SK-N-SH treated with all-trans-retinoic acid at 6 μM for 48 hours (cell line): ENCODE results near the gene IGFN1.

Source experiments
- ATAC-seq: fragments of 200-7000 bp; cut with Tn5 transposase; 3 replicates; pipeline ENCODE4 v1.9.1; 2020; ENCODE audit warnings: mild to moderate bottlenecking, moderate library complexity
- ARNTL ChIP-seq: fragments of 450-650 bp; formaldehyde crosslinking; IDR thresholded peaks from 2 replicates; pipeline ENCODE4 v1.5.0; 2020; ENCODE audit warnings: low read depth, mild to moderate bottlenecking, moderate library complexity, borderline replicate concordance
- BACH2 ChIP-seq: fragments of 250-450 bp; sonication (Bioruptor Pico); IDR thresholded peaks from 2 replicates; pipeline ENCODE4 v1.9.0; 2021; ENCODE audit warnings: mild to moderate bottlenecking, borderline replicate concordance
- CREB5 ChIP-seq: fragments of 250-450 bp; sonication (Bioruptor Pico); IDR thresholded peaks from 2 replicates; pipeline ENCODE4 v1.5.1; 2020; ENCODE audit warnings: low read depth, mild to moderate bottlenecking, moderate library complexity
- CSDC2 ChIP-seq: fragments of 250-450 bp; sonication (Bioruptor Pico); IDR thresholded peaks from 2 replicates; pipeline ENCODE4 v1.5.0; 2020; ENCODE audit warnings: mild to moderate bottlenecking, moderate library complexity
- CSRNP3 ChIP-seq: fragments of 250-450 bp; sonication (Bioruptor Pico); IDR thresholded peaks from 2 replicates; pipeline ENCODE4 v1.5.1; 2021; ENCODE audit warnings: mild to moderate bottlenecking, moderate library complexity
- ESRRG ChIP-seq: fragments of 250-450 bp; sonication (Bioruptor Pico); IDR thresholded peaks from 2 replicates; pipeline ENCODE4 v1.6.1; 2021; ENCODE audit warnings: mild to moderate bottlenecking
- GLIS3 ChIP-seq: fragments of 250-450 bp; sonication (Bioruptor Pico); IDR thresholded peaks from 2 replicates; pipeline ENCODE4 v1.5.0; 2020; ENCODE audit warnings: mild to moderate bottlenecking, moderate library complexity
- ISL1 ChIP-seq: fragments of 250-450 bp; sonication (Bioruptor Pico); IDR thresholded peaks from 2 replicates; pipeline ENCODE4 v2.1.2; 2022; ENCODE audit warnings: mild to moderate bottlenecking, moderate library complexity
- OSR1 ChIP-seq: fragments of 250-450 bp; sonication (Bioruptor Pico); IDR thresholded peaks from 2 replicates; pipeline ENCODE4 v1.8.0; 2022; ENCODE audit warnings: moderate library complexity, mild to moderate bottlenecking, inconsistent platforms
- PATZ1 ChIP-seq: fragments of 250-450 bp; sonication (Bioruptor Pico); IDR thresholded peaks from 2 replicates; pipeline ENCODE4 v1.8.0; 2020; ENCODE audit warnings: mild to moderate bottlenecking, moderate library complexity, borderline replicate concordance
- PPARA ChIP-seq: fragments of 250-450 bp; sonication (Bioruptor Pico); IDR thresholded peaks from 2 replicates; pipeline ENCODE4 v1.5.0; 2020; ENCODE audit warnings: mild to moderate bottlenecking, borderline replicate concordance
- RARB ChIP-seq: fragments of 250-450 bp; sonication (Bioruptor Pico); IDR thresholded peaks from 2 replicates; pipeline ENCODE4 v1.8.0; 2021; ENCODE audit warnings: mild to moderate bottlenecking, moderate library complexity
- SNAI2 ChIP-seq: fragments of 250-450 bp; sonication (Bioruptor Pico); IDR thresholded peaks from 2 replicates; pipeline ENCODE4 v1.5.0; 2020; ENCODE audit warnings: mild to moderate bottlenecking, moderate library complexity
- TCF4 ChIP-seq: fragments of 250-450 bp; sonication (Bioruptor Pico); IDR thresholded peaks from 2 replicates; pipeline ENCODE4 v1.8.0; 2021; ENCODE audit warnings: mild to moderate bottlenecking, moderate library complexity, borderline replicate concordance
- TOX ChIP-seq: fragments of 250-450 bp; sonication (Bioruptor Pico); IDR thresholded peaks from 2 replicates; pipeline ENCODE4 v1.8.0; 2021; ENCODE audit warnings: mild to moderate bottlenecking, moderate library complexity, borderline replicate concordance
- TSHZ2 ChIP-seq: fragments of 250-450 bp; sonication (Bioruptor Pico); IDR thresholded peaks from 2 replicates; pipeline ENCODE4 v1.5.0; 2020; ENCODE audit warnings: mild to moderate bottlenecking, moderate library complexity
- ZC3H10 ChIP-seq: fragments of 250-450 bp; sonication (Bioruptor Pico); IDR thresholded peaks from 2 replicates; pipeline ENCODE4 v1.5.1; 2021; ENCODE audit warnings: mild to moderate bottlenecking, moderate library complexity
- ZFP3 ChIP-seq: fragments of 250-450 bp; sonication (Bioruptor Pico); IDR thresholded peaks from 2 replicates; pipeline ENCODE4 v1.5.0; 2020; ENCODE audit warnings: mild to moderate bottlenecking, moderate library complexity
- ZNF70 ChIP-seq: fragments of 450-650 bp; formaldehyde crosslinking; IDR thresholded peaks from 2 replicates; pipeline ENCODE4 v1.5.0; 2020; ENCODE audit warnings: mild to moderate bottlenecking, moderate library complexity
- ZNF8 ChIP-seq: fragments of 450-650 bp; formaldehyde crosslinking; IDR thresholded peaks from 2 replicates; pipeline ENCODE4 v1.5.0; 2020; ENCODE audit warnings: mild to moderate bottlenecking, moderate library complexity

IGFN1 gene

GRCh38 chr1:201190624-201191051 is at the start of gene IGFN1:
TSS of gene IGFN1 (plus strand) at chr1:201190824. CDS start at chr1:201193294, 2,470 bp downstream.
- TF ChIP-seq ISL1 = no peak
- TF ChIP-seq PATZ1 (CRISPR knock-in tag) = no peak
- TF ChIP-seq SNAI2 (CRISPR knock-in tag) = no peak
- TF ChIP-seq PPARA (CRISPR knock-in tag) = no peak
- TF ChIP-seq CSRNP3 (CRISPR knock-in tag) = no peak
- no peak for ATAC-seq

GRCh38 chr1:201140941-201141260 is 49.7 kb upstream of the IGFN1 start:
- TF ChIP-seq BACH2 (no peak), GLIS3 (CRISPR knock-in tag) (no peak), PATZ1 (CRISPR knock-in tag) (no peak), ZFP3 (CRISPR knock-in tag) (no peak)
- TF ChIP-seq, all 23 proteins: peak for 0
- no peak for ATAC-seq

GRCh38 chr1:201141418-201141817 is 49.2 kb upstream of the IGFN1 start:
- no peak for ATAC-seq
- TF ChIP-seq ZNF70 (CRISPR knock-in tag) (no peak), ZNF8 (CRISPR knock-in tag) (no peak), TOX (CRISPR knock-in tag) (no peak), PPARA (CRISPR knock-in tag) (no peak), ZC3H10 (CRISPR knock-in tag) (no peak), PATZ1 (CRISPR knock-in tag) (no peak)

GRCh38 chr1:201142011-201142848 is 48.4 kb upstream of the IGFN1 start:
- TF ChIP-seq GLIS3 (CRISPR knock-in tag) (no peak), PPARA (CRISPR knock-in tag) (no peak), PATZ1 (CRISPR knock-in tag) (no peak), OSR1 (CRISPR knock-in tag) (no peak), BACH2 (no peak), RARB (CRISPR knock-in tag) (no peak), ZNF70 (CRISPR knock-in tag) (no peak), ARNTL (CRISPR knock-in tag) (no peak), TSHZ2 (CRISPR knock-in tag) (no peak), CSDC2 (CRISPR knock-in tag) (no peak), CREB5 (no peak), ZC3H10 (CRISPR knock-in tag) (no peak), ZNF8 (CRISPR knock-in tag) (no peak), TCF4 (CRISPR knock-in tag) (no peak), ESRRG (no peak)
- ATAC-seq = no peak
